Measurements from ENCODE around the gene SCGB3A1.

Gene SCGB3A1

DNA sequence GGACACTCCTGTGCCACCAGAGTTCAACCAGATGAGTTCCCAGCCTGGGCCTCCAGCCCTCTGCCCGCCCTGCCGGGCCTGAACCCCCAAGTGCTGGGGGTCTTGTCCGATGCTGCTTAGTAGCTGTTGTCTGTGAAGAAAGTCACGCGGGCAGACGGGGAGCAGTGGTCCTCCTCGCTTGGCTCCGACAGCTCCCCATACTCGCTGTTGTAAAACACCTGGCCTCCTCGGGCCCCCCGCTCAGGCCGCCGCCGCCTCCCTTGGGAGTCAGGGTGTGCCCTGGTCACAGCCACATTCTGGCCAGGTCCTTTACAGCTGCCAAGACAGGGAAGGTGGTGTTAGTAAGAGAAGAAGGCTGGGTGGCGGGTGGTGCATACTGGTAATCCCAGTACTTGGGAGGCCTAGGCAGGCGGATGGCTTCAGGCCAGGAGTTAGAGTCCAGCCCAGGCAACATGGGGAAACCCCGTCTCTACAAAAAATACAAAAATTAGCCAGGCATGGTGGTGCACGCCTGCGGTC, 11.8 kb upstream of the SCGB3A1 start:
- DNase-seq = no peak

DNA sequence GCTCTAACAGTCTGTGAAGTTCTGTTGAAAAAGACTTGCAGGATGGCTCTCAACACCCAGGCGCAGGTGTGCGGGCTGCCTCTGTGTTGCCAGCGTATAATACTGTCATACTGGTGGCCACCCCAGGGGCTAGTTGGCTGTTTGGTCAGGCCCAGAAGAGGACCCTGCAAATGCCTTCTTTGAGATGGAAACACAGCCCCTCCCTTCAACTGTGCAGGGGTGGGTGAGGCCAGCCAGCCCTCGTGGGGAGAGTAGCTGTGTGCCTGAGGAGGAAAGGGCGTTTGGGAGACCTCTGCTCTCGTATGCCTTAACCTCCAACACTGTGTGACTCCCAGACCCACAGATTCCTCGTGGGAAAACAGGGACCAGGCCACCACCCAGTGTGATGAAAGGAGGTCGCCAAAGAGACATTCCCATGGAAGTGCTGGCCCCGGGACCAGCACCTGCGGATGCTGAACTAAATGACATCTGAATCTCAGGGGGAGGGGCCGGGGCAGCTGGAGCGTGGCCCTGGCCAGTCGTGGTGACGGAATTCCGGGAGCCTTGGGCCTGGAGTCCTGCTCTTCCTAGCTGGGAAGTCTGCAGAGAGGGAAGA, 11.3 kb upstream of the SCGB3A1 start:
- DNase-seq = no peak

DNA sequence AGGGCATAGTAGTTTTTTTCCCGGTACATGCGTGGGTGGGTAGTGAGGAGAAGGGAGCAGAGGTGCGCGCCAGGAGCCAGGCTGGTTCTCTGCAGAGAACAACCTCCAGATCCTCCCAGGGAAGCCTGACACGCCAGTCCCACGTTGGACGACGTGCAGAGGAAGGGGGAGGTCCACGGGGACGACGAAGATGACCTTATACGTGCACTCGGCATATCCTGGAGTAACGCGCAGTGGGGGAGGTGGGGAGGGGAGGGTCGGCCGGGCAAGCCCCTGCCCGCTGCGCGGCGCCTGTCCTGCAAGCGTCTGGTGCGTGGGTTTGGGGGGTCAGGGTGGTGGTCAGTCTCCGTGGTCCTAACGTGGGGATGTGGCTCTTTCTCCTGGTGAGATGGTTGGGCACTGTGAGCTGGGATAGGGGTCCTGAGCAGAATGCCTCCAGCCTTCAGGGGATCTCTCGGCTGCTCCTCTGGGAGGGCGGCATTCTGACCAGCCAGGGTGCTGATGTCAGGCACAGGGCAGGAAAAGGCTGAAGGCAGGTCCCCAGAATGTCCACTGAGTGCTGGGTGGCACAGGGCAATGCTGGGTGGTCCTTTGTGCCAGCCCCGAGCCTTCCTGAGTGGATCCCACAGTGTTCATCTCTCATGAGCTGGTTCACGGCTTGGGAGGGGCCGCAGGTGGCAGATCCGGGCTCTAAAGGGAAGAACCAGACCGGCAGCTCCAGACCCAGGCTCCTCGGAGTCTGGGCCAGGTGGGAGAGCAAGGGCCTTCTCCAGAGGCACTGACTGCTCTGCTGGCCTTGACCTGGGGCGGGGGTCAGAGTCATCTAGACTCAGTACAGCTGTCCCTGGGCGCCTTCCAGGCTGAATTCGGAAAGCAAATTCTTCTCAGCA, 10.5 kb upstream of the SCGB3A1 start:
- no peak for DNase-seq

DNA sequence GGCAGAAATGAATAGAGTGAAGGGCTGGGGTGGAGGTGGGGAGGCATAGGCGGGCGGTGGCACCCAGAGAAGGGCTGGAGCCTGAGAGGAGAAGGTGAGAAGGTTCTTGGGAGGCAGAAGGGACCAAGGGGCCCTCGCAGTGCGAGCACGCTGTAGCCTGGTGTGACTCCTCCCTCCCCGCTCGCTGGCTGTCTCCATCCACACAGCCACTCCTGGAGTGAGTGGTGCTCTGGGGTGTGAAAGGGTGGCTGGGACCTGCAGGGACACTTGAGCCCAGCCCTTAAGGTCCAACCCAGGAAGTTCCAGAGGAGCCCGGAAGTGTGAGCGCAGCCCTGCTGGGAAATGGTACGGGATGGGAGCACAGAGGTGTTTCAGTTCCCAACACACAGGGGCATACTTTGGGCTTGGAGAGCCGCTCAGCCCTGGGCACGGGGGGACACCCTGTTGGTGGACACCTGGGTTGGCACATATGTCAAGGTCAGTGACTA, 9.3 kb upstream of the SCGB3A1 start:
- no peak for DNase-seq

DNA sequence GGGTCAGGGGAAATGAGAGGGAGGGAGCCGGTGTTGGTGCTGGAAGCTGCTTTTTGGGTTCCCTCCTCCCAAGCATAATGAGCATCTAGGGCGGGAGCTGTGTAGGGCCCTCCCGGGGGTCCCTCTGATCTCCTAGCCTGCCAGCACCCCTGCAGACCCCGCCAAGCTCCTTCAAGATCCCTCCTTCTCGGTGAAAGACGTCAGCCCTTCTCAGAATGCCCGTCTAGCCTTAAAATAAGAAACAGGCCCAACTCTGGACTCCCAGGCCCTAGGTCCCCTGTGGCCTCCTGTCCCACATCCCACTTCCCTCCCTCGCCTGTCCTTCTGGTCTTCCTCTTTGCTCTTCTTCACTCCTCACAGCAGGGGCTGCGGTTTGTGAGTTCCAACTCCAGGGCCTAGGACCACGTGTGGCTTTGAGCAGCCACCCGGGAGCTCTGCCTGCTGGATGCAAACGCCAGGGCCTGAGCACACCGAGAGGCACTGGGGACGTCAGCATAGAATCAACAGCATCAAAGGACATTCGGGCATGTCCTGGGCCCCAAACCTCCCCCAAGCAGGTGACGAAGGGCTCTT, 8.8 kb upstream of the SCGB3A1 start:
- DNase-seq = no peak

DNA sequence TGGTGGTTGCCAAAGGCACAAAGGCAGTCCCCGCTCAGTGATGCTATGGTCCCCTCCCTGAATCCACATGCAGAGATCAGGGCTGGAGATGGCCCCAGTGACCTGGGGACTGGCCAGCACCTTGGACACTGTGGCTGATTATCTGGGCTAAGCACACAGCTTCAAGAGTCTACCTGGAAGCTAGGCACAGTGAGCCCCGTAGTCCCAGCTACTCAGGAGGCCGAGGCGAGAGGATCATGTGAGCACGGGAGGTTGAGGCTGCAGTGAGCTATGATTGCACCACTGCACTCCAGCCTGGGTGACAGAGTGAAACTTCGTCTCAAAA, 8.3 kb upstream of the SCGB3A1 start:
- DNase-seq = no peak

DNA sequence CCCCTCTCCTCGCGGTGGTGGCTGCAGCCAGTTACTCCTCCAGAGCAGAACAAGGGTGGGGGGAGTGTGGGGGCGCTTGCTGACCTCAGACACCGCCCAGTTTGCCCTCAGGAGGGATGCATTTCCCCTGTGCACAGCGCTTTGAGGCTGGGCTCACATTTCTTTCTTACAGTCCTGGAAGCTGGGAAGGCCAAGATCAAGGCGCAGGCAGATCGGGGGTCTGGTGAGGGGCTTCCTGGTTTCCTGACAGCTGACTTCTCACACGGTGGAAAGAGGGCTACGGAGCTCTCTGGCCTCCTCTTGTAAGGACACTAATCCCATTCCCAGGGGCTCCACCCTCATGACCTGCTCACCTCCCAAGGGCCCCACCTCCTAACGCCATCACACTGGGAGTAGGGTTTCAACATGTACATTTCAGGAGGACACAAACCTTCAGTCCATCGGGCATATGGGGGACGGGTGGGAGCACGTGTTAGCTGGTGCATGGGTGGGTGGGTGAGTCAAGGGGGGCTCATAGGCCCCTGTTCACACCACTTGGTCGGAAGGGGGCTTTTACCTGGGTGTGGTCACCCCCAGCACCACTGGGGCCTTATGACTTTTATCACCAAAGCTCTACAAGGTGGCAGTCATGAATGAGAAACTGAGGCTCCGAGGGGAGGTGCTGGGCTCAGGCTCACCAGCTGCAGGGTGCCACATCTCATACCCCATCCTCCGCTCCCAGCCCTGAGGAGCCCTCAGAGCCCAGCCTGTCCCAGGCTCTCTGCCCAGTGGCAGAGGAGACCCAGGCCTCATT, 7.7 kb upstream of the SCGB3A1 start:
- peak; percentile 1 for DNase-seq

DNA sequence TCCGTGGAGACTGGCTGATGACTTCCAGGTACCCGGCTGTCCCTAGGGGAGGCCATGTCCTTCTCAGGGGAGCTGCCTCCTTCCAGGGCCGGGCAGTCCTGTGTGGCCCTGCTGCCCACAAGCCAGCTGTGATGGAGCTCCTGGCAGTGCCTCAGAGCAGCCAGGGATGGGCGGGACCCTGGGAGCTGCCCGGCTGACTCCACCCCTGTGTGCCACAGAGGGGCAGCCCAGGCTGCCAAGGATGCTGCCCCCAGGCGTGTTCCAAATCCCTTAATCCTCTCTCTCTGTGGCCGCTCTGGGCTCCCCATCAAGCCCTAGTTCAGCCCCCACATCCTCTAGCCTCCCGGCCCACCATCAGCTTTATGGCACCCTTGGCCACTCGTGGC, 7.0 kb upstream of the SCGB3A1 start:
- DNase-seq = no peak

DNA sequence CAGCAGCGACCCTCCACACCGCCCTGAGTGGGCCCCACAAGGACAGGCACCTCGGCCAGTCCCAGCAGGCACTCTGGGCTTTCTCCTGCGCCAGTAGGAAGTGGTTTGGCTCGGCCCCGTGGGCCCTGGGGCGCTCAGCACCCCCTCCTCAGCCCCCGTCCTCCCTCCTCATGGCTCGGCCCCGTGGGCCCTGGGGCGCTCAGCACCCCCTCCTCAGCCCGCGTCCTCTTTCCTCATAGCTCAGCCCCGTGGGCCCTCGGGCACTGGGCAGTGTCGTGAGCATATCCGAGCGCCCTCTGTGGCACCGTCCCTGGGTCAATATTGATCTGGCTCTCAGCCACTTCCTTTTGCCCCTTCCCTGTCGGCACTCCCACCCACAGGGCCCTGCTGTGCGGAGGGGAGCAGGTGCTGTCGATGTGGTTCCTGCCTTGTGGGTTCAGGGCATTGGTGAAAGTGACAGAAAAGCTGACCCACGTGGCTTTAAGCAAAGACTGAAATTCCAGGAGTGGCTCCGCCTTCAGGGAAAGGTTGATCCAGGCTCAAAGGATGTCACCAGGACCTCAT, 5.5 kb upstream of the SCGB3A1 start:
- no peak for DNase-seq

DNA sequence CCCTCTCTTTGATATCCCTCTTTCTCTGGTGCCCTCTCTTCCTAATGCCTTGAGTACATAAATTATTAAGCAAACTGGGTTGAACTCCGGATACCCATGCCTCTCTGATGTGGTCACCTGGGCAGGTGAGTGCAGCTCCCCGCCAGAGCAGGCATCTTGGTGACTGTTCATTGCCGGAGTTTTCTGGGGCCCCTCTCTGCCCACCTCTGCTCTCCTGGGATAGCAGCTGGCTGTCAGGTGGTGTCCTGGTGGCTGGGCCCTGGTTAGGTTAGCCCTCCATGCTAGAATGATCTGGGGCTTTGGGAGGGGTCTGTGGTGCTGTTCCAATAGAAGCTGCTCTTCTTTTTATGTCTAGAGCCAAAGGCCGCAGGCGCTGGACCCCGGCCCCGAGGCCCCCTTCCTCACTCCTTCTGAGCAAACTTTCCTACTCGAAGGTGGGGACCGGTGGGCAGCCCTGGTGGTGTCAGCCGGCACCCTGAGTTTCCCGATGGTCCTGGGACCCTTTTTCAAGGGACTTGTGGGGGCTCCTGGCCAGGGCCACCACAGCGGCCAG, 4.9 kb upstream of the SCGB3A1 start:
- DNase-seq = no peak

DNA sequence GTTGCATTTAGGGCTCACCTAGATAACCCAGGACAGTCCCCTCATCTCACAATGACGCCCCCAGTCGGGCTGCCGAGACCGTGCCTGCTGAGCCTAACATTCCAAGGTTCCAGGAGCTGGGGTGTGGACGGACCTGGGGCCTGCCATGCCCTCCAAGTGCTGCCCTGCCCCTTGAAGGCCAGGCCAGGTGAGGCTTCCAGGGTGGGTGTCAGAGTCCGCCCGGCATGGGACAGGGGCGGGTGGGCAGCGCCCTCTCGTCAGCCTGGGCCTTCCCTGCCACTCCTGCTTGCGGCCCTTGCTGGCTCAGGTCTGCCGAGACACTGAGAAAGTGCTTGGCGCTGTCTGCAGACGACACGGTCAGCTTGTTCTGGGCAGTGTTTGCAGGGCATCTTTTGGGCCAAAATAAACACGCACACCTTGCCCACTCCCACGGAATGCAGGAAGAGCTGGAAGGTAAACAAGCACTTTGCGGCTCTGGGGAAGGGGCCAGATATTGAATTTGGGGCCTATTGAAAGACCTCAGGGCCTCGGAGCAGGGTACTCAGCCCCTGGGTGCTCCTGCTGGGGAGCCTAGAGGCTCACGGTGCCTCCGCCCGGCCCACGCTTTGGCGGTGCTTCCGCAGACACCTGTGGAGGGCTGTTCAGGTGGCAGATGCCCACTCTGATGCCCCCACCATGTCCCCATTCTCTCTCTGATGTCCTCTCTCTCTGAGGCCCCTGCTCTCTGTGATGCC, 4.2 kb upstream of the SCGB3A1 start:
- no peak for DNase-seq

DNA sequence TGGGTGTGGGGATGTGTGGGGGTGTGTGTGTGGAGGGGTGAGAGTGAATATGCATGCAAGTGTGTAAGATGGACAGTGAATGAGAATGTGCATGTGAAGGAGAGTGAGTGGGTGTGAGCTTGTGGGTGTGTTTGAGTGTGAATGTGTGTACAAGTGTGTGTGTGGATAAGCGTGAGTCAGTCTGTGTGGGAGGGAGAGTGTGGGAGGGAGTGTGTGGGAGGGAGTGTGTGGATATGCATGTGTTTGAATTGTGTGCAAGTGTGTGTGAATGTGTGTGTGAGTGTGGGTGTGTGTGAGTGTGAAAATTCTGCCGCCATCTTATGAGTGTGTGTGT, 3.7 kb upstream of the SCGB3A1 start:
- no peak for DNase-seq

DNA sequence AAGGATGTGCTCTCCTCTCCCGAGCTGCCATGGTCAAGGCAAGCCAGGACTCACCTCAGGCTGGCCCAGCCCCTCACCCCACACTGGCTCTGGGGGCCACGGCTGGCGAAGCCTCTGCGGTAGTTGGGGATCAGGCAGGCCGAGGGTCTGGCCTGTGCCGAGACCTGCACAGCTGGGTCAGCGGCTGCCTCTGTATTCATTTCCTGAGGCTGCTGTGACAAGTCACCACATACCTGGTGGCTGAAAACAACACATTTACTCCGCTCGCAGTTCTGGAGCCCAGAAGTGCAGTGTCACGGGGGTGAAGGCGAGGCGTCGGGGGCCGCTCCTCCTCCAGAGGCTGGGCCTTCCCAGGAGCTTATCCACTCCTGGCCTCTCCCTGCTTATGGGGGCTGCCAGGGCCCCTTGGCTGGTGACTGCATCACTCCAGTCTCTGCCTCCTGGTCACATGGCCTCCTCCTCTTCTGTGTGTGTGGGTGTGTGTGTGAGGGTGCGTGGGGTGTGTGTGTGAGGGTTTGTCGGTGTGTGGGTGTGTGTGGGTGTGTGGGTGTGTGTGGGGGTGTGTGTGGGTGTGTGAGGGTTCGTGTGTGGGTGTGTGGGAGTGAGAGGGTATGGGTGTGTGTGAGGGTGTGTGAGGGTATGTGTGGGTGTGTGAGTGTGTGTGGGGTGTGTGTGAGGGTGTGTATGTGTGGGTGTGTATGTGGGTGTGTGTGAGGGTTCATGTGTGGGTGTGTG, 3.2 kb upstream of the SCGB3A1 start:
- no peak for DNase-seq

DNA sequence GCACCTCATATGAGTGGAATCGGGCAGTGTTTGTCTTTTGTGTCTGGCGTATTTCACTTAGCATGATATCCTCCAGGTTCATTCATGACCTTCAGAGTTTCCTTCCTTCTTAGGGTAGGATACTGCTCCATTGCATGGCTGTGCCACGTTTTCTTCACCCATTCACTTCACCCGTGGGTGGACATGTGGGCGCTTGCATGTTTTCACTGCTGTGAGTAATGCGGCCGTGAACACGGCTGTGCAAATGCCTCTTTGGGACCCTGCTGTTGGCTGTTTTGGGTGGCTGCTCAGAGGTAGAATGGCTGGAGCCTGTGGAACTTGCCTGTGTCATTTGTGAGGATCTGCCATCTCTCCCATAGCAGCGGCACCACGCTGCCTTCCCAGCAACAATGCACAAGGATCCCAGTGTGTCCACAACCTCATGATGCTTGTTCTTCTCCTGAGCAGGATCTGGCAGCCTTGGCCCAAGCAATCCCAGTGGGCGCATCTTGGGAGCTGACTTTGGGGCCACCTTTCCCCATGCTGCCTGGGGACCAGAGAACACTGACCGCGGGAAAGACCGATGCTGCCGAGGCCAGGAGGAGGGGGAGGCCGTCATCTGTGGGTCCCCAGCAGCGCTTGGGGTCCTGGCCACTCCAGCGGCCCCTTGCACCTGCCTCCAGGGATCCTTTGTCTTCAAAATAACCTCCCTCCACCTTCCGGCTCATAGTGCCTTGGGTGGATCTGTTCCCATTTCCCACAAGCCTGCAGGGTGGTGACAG, 2.3 kb upstream of the SCGB3A1 start:
- no peak for DNase-seq

DNA sequence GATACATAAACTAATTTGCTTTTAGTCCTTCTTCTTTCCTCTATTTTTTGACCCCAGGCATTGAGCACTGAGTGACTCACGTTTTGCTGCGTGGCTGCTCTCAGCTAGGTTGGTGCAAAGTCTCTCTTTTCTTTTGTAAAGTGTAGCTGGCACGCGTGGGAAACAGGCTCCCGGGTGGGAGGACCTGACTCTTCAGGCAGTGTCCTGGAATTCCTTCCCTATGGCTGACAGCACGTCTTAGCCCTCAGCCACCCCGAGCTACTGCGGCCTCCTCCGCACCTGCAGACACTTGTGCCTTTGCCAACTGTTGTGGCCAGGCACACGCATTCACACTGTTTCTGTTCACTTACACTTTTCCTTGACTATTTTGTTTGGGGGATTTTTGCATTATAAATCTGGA, 877 bp upstream of the SCGB3A1 start:
- no peak for DNase-seq

DNA sequence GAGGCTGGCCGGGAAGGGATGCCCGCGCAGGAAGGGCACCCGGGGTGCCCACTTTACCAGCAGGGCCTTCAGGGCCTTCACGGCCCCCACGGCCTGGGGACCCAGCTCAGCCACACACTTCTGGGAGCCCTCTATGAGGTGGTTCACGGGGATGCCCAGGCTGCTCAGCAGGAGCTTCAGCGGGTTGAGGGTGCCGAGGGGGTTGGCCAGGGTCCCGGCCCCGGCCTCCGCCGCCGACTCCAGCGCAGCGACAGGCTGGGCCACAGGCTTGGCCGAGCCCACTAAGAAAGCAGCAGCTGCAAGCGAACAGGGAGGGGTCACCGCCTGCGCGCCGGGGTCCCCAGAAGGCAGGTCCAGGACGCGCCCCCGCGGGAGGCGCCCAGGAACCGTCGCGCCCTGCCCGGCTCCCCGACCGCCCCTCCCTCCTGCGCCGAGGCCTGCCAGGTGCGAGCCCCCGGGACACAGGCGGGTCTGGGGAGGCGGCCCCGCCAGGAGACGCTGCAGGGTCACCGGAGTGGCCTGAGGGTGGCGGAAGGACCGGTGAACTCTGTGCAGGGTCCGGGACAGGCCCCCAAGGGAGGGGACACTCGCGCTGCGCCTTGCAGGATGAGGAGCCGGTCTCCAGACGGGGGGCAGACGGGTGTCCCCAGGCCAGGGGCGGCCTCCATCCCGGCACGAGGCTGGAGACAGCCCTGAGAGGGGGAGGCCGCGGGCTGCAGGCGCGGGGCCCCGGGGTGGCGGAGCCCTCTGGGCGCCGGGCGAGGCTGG, 572 bp downstream of the SCGB3A1 start:
- no peak for DNase-seq

DNA sequence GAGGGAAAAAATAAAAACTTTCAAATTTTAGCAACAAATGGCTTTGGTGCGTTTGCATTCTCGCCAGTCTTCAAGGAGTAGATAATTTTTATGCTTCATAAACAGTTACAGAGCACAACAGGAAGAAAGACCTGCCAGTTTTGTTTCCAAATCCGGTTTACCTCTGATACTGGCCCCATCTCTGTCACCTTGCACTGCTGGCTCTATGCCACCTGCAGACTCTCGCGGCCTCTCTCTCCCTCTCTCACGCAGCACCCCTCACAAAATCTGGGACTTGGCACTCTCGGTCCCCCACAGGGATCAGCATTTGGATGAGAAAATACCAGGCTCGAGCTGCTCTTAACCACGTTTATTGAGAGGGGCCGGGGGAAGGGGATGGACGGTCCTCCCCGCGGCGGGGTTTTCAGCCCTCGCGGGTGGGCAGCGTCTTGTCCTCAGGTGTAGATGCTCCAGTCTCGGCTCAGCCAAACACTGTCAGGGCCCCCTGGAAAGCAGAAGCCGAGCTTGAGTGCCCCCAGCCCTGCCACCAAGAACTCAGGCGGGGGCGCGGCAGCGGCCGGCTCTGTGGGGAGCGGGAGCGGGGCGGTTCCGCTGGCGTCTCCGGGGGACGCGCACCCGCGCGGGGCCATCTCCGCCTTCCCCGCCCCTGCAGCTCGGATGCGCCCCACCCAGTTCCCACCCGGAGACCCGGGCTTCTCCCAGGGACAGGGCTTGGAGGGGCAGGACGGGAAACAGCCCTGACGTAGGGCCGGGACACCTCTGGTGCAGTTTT, 1.3 kb downstream of the SCGB3A1 start:
- DNase-seq = no peak

DNA sequence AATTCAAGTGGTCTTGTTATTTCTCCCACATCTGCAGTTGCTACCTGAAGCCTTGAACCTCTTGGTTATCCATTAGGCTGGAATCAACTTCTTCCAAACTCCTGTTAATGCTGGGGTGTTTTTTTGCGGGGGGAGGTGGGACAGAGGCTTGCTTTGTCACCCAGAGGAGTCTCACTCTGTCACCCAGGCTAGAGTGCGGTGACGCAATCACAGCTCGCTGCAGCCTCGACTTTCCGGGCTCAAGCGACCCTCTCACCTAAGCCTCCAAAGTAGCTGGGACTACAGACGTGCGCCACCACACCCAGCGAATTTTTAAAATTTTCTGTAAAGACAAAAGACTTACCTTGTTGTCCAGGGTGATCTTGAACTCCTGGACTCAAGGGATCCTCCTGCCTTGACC, 4.4 kb downstream of the SCGB3A1 start:
- DNase-seq = no peak

DNA sequence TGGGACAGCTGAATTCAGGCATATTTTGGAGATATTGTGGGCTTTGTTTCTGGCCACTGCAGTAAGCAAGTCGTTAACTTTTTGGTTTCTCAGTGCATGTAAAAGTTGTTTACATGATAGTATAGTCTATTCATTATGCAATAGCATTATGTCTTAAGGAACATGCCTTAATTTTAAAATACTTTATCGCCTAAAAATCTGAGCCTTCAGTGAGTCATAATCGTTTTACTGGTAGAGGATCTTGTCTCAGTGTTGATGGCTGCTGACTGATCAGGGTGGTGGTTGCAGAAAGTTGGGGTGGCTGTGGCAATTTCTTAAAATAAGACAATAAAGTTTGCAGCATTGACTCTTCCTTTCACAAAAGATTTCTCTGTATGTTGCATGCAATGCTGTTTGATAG, 5.1 kb downstream of the SCGB3A1 start:
- no peak for DNase-seq
